Measurements from ENCODE around the gene CCDC27.

DNA sequence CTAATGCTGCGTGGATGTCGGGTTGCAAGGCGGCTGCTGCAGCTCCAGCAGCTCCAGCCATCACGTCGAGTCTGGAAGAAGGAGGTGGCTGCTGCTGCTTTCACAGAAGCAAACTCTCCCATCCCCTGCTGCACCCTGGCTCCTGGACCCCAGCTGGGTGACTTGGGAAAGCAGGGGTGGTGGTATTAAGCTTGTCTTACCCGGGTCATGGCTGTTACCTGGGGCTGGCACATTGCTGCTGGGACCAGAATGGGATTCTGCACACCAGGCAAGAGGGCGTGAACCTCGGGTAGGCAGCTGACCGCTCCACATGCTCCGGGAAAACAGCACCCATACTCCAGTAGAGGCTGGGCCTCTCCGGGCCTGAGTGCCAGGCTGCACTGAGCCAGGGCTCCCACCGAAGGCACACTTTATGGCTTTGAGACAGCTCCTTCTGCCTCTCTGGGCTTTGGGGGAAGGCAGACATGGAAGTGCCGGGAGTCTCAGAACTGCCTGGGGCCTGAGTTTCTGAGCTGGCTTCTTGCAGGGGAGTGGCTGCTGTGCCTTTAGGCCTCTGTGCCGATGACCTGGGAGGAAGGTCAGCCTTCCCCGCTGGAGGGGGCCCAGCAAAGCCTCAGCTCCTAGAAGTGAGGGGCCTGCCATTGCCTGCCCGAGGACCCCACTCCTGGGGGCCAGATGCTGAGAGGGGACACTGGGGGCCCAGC is 21.5 kb downstream of the CCDC27 start:
- TF ChIP-seq, protein P1, sequence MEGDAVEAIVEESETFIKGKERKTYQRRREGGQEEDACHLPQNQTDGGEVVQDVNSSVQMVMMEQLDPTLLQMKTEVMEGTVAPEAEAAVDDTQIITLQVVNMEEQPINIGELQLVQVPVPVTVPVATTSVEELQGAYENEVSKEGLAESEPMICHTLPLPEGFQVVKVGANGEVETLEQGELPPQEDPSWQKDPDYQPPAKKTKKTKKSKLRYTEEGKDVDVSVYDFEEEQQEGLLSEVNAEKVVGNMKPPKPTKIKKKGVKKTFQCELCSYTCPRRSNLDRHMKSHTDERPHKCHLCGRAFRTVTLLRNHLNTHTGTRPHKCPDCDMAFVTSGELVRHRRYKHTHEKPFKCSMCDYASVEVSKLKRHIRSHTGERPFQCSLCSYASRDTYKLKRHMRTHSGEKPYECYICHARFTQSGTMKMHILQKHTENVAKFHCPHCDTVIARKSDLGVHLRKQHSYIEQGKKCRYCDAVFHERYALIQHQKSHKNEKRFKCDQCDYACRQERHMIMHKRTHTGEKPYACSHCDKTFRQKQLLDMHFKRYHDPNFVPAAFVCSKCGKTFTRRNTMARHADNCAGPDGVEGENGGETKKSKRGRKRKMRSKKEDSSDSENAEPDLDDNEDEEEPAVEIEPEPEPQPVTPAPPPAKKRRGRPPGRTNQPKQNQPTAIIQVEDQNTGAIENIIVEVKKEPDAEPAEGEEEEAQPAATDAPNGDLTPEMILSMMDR (IDR thresholded peaks at IDR 0.05), result no peak
- TF ChIP-seq ZFX (IDR thresholded peaks at IDR 0.05; ENCODE audit: borderline replicate concordance), result no peak

Measured in 22Rv1 (cell line).